OCI-LY1 (cell line): ENCODE measurements around the gene DPF3.

Experiments used
- EZH2 ChIP-seq: fragments of 200-600 bp; sonication (generic), shearing (Covaris generic); IDR thresholded peaks from 2 replicates; pipeline ENCODE4 v1.8.0; 2017; ENCODE audit warnings: borderline replicate concordance, mixed run types, mild to moderate bottlenecking, antibody characterized with exemption, low read length, moderate library complexity, mixed read lengths
- TF ChIP-seq, protein P1 (sequence below): fragments of 200-600 bp; sonication (generic), shearing (Covaris generic); IDR thresholded peaks from 2 replicates; pipeline ENCODE4 v1.5.1; 2017; ENCODE audit warnings: mild to moderate bottlenecking, antibody characterized with exemption, low read length, moderate library complexity, mixed read lengths

DNA sequence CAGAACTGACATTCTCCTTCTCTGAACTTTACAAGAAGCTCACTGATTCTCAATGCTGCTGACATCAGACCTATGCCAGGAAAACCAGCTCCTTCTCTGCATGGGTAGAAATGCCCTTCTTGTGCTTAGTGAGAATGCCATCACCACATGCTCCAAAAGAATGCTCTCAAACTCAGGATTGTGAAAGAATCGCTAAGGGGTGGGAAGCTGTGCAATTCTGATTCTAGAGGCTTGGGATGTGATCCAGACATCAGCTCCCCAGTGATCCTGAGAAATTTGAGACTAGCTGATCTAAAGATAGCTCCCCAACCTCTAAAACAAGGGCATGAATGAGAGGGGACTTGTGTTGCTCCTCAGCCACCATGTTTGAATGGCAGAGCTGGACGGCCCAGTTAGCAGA is 113.2 kb downstream of the DPF3 start:
- TF ChIP-seq, protein P1, sequence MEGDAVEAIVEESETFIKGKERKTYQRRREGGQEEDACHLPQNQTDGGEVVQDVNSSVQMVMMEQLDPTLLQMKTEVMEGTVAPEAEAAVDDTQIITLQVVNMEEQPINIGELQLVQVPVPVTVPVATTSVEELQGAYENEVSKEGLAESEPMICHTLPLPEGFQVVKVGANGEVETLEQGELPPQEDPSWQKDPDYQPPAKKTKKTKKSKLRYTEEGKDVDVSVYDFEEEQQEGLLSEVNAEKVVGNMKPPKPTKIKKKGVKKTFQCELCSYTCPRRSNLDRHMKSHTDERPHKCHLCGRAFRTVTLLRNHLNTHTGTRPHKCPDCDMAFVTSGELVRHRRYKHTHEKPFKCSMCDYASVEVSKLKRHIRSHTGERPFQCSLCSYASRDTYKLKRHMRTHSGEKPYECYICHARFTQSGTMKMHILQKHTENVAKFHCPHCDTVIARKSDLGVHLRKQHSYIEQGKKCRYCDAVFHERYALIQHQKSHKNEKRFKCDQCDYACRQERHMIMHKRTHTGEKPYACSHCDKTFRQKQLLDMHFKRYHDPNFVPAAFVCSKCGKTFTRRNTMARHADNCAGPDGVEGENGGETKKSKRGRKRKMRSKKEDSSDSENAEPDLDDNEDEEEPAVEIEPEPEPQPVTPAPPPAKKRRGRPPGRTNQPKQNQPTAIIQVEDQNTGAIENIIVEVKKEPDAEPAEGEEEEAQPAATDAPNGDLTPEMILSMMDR = no peak
- TF ChIP-seq EZH2 = no peak
